Epithelial cell of proximal tubule (primary cell): Measurements from ENCODE around the gene TMEM129. TPM values are rescaled to one million over a fixed set of nuclear protein-coding genes. Genes with fewer than 3 reads are reported as not detected.

Source experiments
- DNase-seq: peaks from one replicate; pipeline ENCODE4 v3.0.0-alpha.2; 2011; ENCODE audit warnings: low read depth
- H3K4me3 ChIP-seq: 2 replicates; pipeline ENCODE4 v1.5.1; 2011; ENCODE audit warnings: low read depth, mild to moderate bottlenecking, low read length
- CTCF ChIP-seq: conservative IDR thresholded peaks from 2 replicates; pipeline ENCODE4 v1.5.1; 2012; ENCODE audit warnings: low read depth, mild to moderate bottlenecking, low read length
- total RNA-seq: library from RNA; depleted of rRNA; stranded (reverse); fragments of >200 nt; gene quantifications from 2 replicates; pipeline ENCODE4 v1.2.3, GENCODE V29; 2015

The TMEM129 gene
- total RNA-seq, 1 donor from 2014 or later, result 50.9 TPM

GRCh38 chr4:1728061-1728980, 7.2 kb upstream of the TMEM129 start:
- no peak overlapping the region for H3K4me3 ChIP-seq

GRCh38 chr4:1727117-1728031, 6.3 kb upstream of the TMEM129 start:
- peak overlapping the region; percentile 9 for H3K4me3 ChIP-seq
- TF ChIP-seq CTCF, result no peak
- DNase-seq, result no peak

More at GRCh38 chr4:1728061-1728980, 7.2 kb upstream of the TMEM129 start:
- no peak for DNase-seq
- peak; percentile 32 for TF ChIP-seq CTCF

- no peak overlapping the region for H3K4me3 ChIP-seq
- peak; percentile 98 for TF ChIP-seq CTCF
- DNase-seq, result no peak
Observed at GRCh38 chr4:1726146-1726934, 5.2 kb upstream of the TMEM129 start.

- TF ChIP-seq CTCF, result no peak
- H3K4me3 ChIP-seq, result no peak overlapping the region
- DNase-seq, result no peak
Observed at GRCh38 chr4:1725521-1725920, 4.4 kb upstream of the TMEM129 start.

- no peak for TF ChIP-seq CTCF
- no peak for DNase-seq
- no peak overlapping the region for H3K4me3 ChIP-seq
Observed at GRCh38 chr4:1723131-1723801, 2.1 kb upstream of the TMEM129 start.
